Stomach (tissue), 9 donors: ENCODE data around the gene GSG1L. TPM values are rescaled to one million over a fixed set of nuclear protein-coding genes. Genes with fewer than 3 reads are reported as not detected.

Experiments used
- DNase-seq, 2 donors: peaks; one replicate each; pipeline versions ENCODE4 v3.0.0 to v3.0.0-alpha.2; 2013 to 2019
- H3K27ac ChIP-seq, 5 donors: fragments of 200-600 bp in 4 of 5; sonication (generic) in 4 of 5; one replicate each; pipeline ENCODE4 v1.5.1; 2013 to 2019; ENCODE audit warnings: mild to moderate bottlenecking in 1 of 5, moderate library complexity in 1 of 5
- H3K27me3 ChIP-seq, 3 donors: fragments of 200-600 bp; sonication (generic); one replicate each; pipeline ENCODE4 v1.5.1; 2017 to 2019; ENCODE audit warnings: mixed run types in 1 of 3
- H3K36me3 ChIP-seq, 4 donors: fragments of 200-600 bp; sonication (generic); 1 replicate in 3 of 4; 2 replicates in 1 of 4; pipeline ENCODE4 v1.5.1; 2016 to 2019
- H3K4me1 ChIP-seq, 4 donors: fragments of 200-600 bp; sonication (generic); one replicate each; pipeline ENCODE4 v1.5.1; 2016 to 2019
- H3K4me3 ChIP-seq, 4 donors: fragments of 200-600 bp; sonication (generic) in 3 of 4; one replicate each; pipeline ENCODE4 v1.5.1; 2016 to 2019; ENCODE audit warnings: mild to moderate bottlenecking in 1 of 4
- H3K9me3 ChIP-seq, 4 donors: fragments of 200-600 bp; sonication (generic); one replicate each; pipeline ENCODE4 v1.5.1; 2016 to 2019
- EP300 ChIP-seq: sonication (generic); formaldehyde crosslinking; IDR thresholded peaks from one replicate; pipeline ENCODE4 v1.6.1; 2017; ENCODE audit warnings: antibody characterized with exemption
- POLR2A ChIP-seq, 4 donors: fragments of 450-650 bp; IDR thresholded peaks; one replicate each; pipeline ENCODE4 v1.6.1; 2016; ENCODE audit warnings: antibody characterized with exemption in 4 of 4, control low read depth in 2 of 4, mild to moderate bottlenecking in 1 of 4, moderate library complexity in 1 of 4
- POLR2AphosphoS5 ChIP-seq, 3 donors: sonication (generic); formaldehyde crosslinking; IDR thresholded peaks; one replicate each; pipeline ENCODE4 v1.6.1; 2016; ENCODE audit warnings: antibody characterized with exemption in 3 of 3
- WGBS, 5 donors: extraction: QIAGEN DNeasy Blood & Tissue Kit in 3 of 5; methylation state at CpG; one replicate each; pipeline versions ENCODE4 v1.1.5 to v1.1.7; 2013 to 2018; 5-methylcytosine and 5-hydroxymethylcytosine counted together
- intact Hi-C: fragments of 100-400 bp; cut with DNase I; formaldehyde crosslinking; loops from one replicate; pipeline ENCODE4 v1.15.1; 2023; ENCODE audit warnings: low total_unique reads
- polyA plus RNA-seq, 3 donors: library from polyadenylated mRNA; stranded (reverse); fragments of 200-250 nt; gene quantifications; one replicate each; pipeline ENCODE4 v1.2.3, GENCODE V29; 2013
- total RNA-seq, 5 donors: library from RNA; depleted of rRNA; stranded (reverse); fragments of >200 nt; gene quantifications; one replicate each; pipeline versions ENCODE4 v1.1.0 to v1.2.3, GENCODE V29; 2014 to 2016
- TF ChIP-seq, protein P1 (sequence below), 7 experiments: fragments of 450-650 bp in 4 of 7; fragments of 200-600 bp in 3 of 7; sonication (generic) in 3 of 7; IDR thresholded peaks; one replicate each; pipeline ENCODE4 v1.5.1; 2016 to 2019; ENCODE audit warnings: antibody characterized with exemption in 7 of 7, control low read depth in 2 of 7, mild to moderate bottlenecking in 1 of 7
- donor health status: healthy with polysubstance abuse.
- donor health status: Bipolar disorder and iron deficiency.
- donor health status: healthy.

GSG1L gene
- total and polyA plus RNA-seq, 8 donors, result 0.06 TPM; not detected in 7

DNA sequence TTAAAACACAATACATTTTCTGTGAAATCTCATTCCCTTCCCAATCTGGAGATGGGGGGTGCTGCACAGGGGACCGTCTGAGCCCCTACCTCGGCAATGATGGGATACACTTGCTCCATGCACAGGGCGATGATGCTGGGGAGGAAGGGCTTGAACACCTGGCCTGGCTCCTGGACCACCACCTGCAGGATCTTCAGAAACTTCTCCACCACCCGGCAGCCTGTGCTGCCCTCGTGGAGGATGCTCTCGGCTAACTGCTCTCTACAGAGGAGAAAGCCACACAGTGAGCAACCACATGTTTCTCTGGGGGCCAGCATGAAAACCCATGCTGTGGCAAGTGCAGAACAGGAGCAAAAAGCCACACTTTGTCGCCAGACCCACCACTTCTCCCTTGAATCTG lies 42.4 kb upstream of the GSG1L start:
- intact Hi-C loops, result no loop called here
- peaks cover 0 to 3% (median 0%) of the 10 kb centered on the region in 4 donors for H3K4me1 ChIP-seq
- H3K9me3 ChIP-seq, result no peaks in the 10 kb centered on the region
- no peak overlapping the region for H3K4me3 ChIP-seq
- H3K27ac ChIP-seq, result no peak overlapping the region
- peaks cover 75 to 100% (median 98%) of the 10 kb centered on the region in 4 donors for H3K36me3 ChIP-seq
- DNase-seq, result no peak
- TF ChIP-seq POLR2A (IDR thresholded peaks at IDR 0.05) (no peak), EP300 (no peak), POLR2AphosphoS5 (IDR thresholded peaks at IDR 0.05) (no peak)
- TF ChIP-seq, protein P1, sequence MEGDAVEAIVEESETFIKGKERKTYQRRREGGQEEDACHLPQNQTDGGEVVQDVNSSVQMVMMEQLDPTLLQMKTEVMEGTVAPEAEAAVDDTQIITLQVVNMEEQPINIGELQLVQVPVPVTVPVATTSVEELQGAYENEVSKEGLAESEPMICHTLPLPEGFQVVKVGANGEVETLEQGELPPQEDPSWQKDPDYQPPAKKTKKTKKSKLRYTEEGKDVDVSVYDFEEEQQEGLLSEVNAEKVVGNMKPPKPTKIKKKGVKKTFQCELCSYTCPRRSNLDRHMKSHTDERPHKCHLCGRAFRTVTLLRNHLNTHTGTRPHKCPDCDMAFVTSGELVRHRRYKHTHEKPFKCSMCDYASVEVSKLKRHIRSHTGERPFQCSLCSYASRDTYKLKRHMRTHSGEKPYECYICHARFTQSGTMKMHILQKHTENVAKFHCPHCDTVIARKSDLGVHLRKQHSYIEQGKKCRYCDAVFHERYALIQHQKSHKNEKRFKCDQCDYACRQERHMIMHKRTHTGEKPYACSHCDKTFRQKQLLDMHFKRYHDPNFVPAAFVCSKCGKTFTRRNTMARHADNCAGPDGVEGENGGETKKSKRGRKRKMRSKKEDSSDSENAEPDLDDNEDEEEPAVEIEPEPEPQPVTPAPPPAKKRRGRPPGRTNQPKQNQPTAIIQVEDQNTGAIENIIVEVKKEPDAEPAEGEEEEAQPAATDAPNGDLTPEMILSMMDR (IDR thresholded peaks at IDR 0.05), result no peak
- no peaks in the 10 kb centered on the region for H3K27me3 ChIP-seq
- WGBS, 5 donors, result 87 to 96% (median 91%) methylated on average over 7 of the region's 7 CpGs

DNA sequence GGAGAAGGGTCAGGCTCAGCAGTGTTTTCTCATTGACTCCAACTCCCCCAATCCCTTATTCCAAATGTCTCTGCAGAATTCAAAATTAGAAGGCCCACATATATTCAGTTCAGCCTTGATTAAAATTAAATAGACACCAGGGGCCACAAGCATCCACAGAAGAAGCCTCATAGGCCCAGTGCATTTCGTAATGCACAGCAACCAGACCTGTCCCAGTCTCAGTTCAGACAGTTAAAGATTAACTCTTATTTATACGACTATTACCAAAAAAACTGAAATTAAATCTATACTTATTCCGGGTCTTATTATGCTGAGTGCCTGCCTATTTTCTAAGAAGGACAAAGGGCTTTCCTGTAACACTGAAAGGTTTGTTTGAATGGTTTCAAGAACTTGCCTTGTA lies 41.8 kb upstream of the GSG1L start:
- DNase-seq, result no peak
- 52 to 74% (median 57%) methylated on average over 3 of the region's 3 CpGs for WGBS, 5 donors
- peaks cover 82 to 100% (median 99%) of the 10 kb centered on the region in 4 donors for H3K36me3 ChIP-seq

DNA sequence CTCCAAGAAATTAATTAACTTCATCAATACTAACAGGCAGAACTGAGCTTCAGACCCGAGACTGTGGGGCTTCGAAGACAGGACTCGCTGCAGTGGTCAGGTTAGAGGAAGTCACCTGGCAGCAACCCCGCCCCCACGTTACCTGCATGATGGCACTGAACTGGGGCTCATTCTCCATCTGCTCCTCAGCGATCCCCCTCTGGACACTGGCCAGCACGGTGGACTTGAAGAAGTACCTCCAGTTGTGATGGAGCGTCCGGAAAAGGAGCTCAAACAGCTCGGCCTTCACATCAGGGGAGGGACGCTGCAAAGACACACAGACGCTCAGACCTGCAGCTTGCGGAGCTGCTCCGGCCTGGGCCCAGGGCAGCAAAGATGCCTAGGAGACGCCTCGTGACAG lies 40.9 kb upstream of the GSG1L start:
- 87 to 98% (median 95%) methylated on average over 9 to 16 of the region's 16 CpGs for WGBS, 5 donors
- Histone ChIP-seq H3K27me3 (no peaks in the 10 kb centered on the region), H3K9me3 (no peaks in the 10 kb centered on the region), H3K36me3 (peaks cover 89 to 100% (median 99%) of the 10 kb centered on the region in 4 donors), H3K4me3 (no peak overlapping the region), H3K4me1 (no peaks in the 10 kb centered on the region), H3K27ac (no peak overlapping the region)
- intact Hi-C loops, result no loop called here
- TF ChIP-seq, protein P1 (IDR thresholded peaks at IDR 0.05), result no peak
- TF ChIP-seq POLR2AphosphoS5 (IDR thresholded peaks at IDR 0.05) (no peak), POLR2A (IDR thresholded peaks at IDR 0.05) (no peak), EP300 (no peak)
- DNase-seq, result no peak

More for the DNA sequence above, 41.8 kb upstream of the GSG1L start:
- Histone ChIP-seq H3K9me3 (no peaks in the 10 kb centered on the region), H3K4me3 (no peak overlapping the region), H3K27ac (no peak overlapping the region), H3K4me1 (peaks cover 0 to 3% (median 0%) of the 10 kb centered on the region in 4 donors), H3K27me3 (no peaks in the 10 kb centered on the region)
- intact Hi-C loops, result no loop called here
- TF ChIP-seq, protein P1 (IDR thresholded peaks at IDR 0.05), result no peak
- no peak for TF ChIP-seq POLR2AphosphoS5 (IDR thresholded peaks at IDR 0.05)
- TF ChIP-seq EP300, result no peak
- TF ChIP-seq POLR2A (IDR thresholded peaks at IDR 0.05), result no peak

DNA sequence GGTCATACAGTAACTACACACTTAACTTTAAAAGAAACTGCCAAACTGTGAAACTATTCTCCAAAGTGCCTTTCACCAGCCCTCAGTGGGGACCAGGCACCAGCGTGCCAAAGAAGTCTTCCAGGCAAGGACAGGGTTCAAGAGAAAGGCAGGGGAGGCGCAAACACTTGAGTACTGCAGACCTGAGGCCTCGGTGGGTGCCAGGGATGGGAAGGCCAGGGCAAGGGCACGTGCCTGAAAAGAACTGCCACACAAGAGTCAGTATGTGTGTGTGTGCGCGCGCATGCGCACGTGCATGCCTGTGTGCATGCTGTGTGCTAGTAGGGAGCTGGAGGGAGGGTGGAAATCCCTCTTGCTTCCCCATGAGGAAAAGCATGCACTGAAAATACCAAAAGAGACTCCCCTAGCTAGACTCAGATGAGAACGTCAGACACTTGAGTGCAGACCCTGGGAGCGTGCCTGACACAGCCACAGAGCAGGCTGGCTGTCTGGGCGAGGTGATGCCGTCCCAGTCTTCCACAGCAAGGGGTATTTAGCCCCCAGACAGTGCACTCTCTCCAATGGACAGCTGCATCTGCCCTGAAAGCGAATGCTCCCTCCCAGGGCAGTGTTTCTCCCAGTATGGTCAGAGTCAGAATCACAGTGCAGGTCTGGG lies 40.1 kb upstream of the GSG1L start:
- no peak overlapping the region for H3K4me3 ChIP-seq
- TF ChIP-seq, protein P1 (IDR thresholded peaks at IDR 0.05), result no peak
- TF ChIP-seq POLR2AphosphoS5 (IDR thresholded peaks at IDR 0.05), result no peak
- TF ChIP-seq POLR2A (IDR thresholded peaks at IDR 0.05), result no peak
- TF ChIP-seq EP300, result no peak
- DNase-seq, result no peak
- H3K27ac ChIP-seq, result no peak overlapping the region
- H3K36me3 ChIP-seq, result peaks cover 93 to 100% (median 100%) of the 10 kb centered on the region in 4 donors
- H3K9me3 ChIP-seq, result no peaks in the 10 kb centered on the region
- intact Hi-C loops, result no loop called here
- no peaks in the 10 kb centered on the region for H3K4me1 ChIP-seq
- WGBS, 5 donors, result 90 to 97% (median 96%) methylated on average over 14 of the region's 14 CpGs
- no peaks in the 10 kb centered on the region for H3K27me3 ChIP-seq
